HG02798 (cell line): ENCODE data around the gene MAD1L1.
"Not testable (repeated sequence)": the region's sequence is repeated elsewhere in the genome, so short reads cannot be mapped to it uniquely, and the experiment has no call there.

Source experiments
- ATAC-seq: cut with Tn5 transposase; IDR thresholded peaks from one replicate; pipeline ENCODE4 v1.9.1; 2021; ENCODE audit warnings: mild to moderate bottlenecking; ENCODE audit not compliant: unreplicated experiment, poor library complexity

MAD1L1 gene

GRCh38 chr7:1825647-1825896 lies 407.2 kb downstream of the MAD1L1 start:
- not testable (repeated sequence) for ATAC-seq

GRCh38 chr7:1824882-1825646 lies 407.7 kb downstream of the MAD1L1 start:
- not testable (repeated sequence) for ATAC-seq

GRCh38 chr7:1824151-1824881 lies 408.4 kb downstream of the MAD1L1 start:
- not testable (repeated sequence) for ATAC-seq

GRCh38 chr7:1823376-1824150 lies 409.2 kb downstream of the MAD1L1 start:
- ATAC-seq, result no peak

GRCh38 chr7:1819259-1819841 lies 413.4 kb downstream of the MAD1L1 start:
- no peak for ATAC-seq

- no peak for ATAC-seq
Observed at GRCh38 chr7:1818575-1819258, 414.0 kb downstream of the MAD1L1 start.

- ATAC-seq, result no peak
Observed at GRCh38 chr7:1817061-1817712, 415.6 kb downstream of the MAD1L1 start.

- ATAC-seq, result not testable (repeated sequence)
Observed at GRCh38 chr7:1816451-1816850, 416.3 kb downstream of the MAD1L1 start.

- not testable (repeated sequence) for ATAC-seq
Observed at GRCh38 chr7:1815551-1816281, 417.0 kb downstream of the MAD1L1 start.

GRCh38 chr7:1815051-1815481 lies 417.7 kb downstream of the MAD1L1 start:
- ATAC-seq, result no peak

GRCh38 chr7:1814089-1814811 lies 418.5 kb downstream of the MAD1L1 start:
- no peak for ATAC-seq

- no peak for ATAC-seq
Observed at GRCh38 chr7:1813394-1814088, 419.2 kb downstream of the MAD1L1 start.

GRCh38 chr7:1812509-1813393 lies 420.0 kb downstream of the MAD1L1 start:
- ATAC-seq, result no peak

- ATAC-seq, result no peak
Observed at GRCh38 chr7:1811850-1812508, 420.8 kb downstream of the MAD1L1 start.

- no peak for ATAC-seq
Observed at GRCh38 chr7:1810961-1811849, 421.5 kb downstream of the MAD1L1 start.
